Activated CD8-positive, alpha-beta memory T cell treated with anti-CD3 and anti-CD28 coated beads, Interleukin-2, amount 10 ng/mL, durations not matched to agents 7 days and 5 days (primary cell): ENCODE measurements around the gene CMTM1. TPM values are rescaled to one million over a fixed set of nuclear protein-coding genes. Genes with fewer than 3 reads are reported as not detected.
"Not testable (repeated sequence)": the region's sequence is repeated elsewhere in the genome, so short reads cannot be mapped to it uniquely, and the experiment has no call there.

Source experiments
- ATAC-seq: fragments of 150-1000 bp; cut with Tn5 transposase; one replicate; pipeline ENCODE4 v1.10.0; 2021; ENCODE audit warnings: moderate library complexity
- CTCF ChIA-PET: fragments of 350-600 bp; sonication (Branson Sonifier 250); formaldehyde crosslinking; loops from one replicate; lab custom pipeline; 2021; ENCODE audit warnings: antibody characterized with exemption; lab: Charles Lee
- DNase-seq: peaks from one replicate; pipeline ENCODE4 v3.0.0-alpha.2; 2020
- H3K27ac Mint-ChIP-seq: one replicate; pipeline ENCODE4 v1.8.0; 2021; ENCODE audit warnings: mild to moderate bottlenecking, mixed read lengths
- H3K27me3 Mint-ChIP-seq: one replicate; pipeline ENCODE4 v1.8.0; 2021; ENCODE audit warnings: mixed read lengths
- H3K36me3 Mint-ChIP-seq: one replicate; pipeline ENCODE4 v1.8.0; 2021; ENCODE audit warnings: mild to moderate bottlenecking, mixed read lengths
- H3K4me1 Mint-ChIP-seq: one replicate; pipeline ENCODE4 v1.8.0; 2021; ENCODE audit warnings: mixed read lengths
- H3K4me3 Mint-ChIP-seq: one replicate; pipeline ENCODE4 v1.8.0; 2021; ENCODE audit warnings: mild to moderate bottlenecking, moderate library complexity, mixed read lengths
- H3K9me3 Mint-ChIP-seq: one replicate; pipeline ENCODE4 v1.8.0; 2022; ENCODE audit warnings: low read depth, mixed read lengths
- total RNA-seq, 2 experiments: library from RNA; stranded (reverse); gene quantifications; one replicate each; pipeline ENCODE4 v1.2.3, GENCODE V29; 2021

CMTM1 gene
- total RNA-seq, 2 experiments from 2014 or later = 21.1 to 21.4 TPM

- DNase-seq = no peak
- CTCF ChIA-PET = interaction anchor here (1.0 to 1.8 kb wide), 2 partner anchors 38 to 154 kb away, joined by 5 to 6 read pairs; no protein-coding TSS in a partner anchor
- peak overlapping the region; percentile 24 for H3K4me3 Mint-ChIP-seq
- no peak for ATAC-seq
- peaks cover 66% of the 10 kb centered on the region for H3K36me3 Mint-ChIP-seq
- no peaks in the 10 kb centered on the region for H3K9me3 Mint-ChIP-seq
- H3K4me1 Mint-ChIP-seq = peaks cover 86% of the 10 kb centered on the region
- peak overlapping the region; percentile 52 for H3K27ac Mint-ChIP-seq
- no peaks in the 10 kb centered on the region for H3K27me3 Mint-ChIP-seq
These were observed 6.1 kb upstream of the CMTM1 start for GRCh38 chr16:66560107-66560506.

- Mint-ChIP-seq H3K27ac (peak overlapping the region; percentile 83), H3K36me3 (peaks cover 68% of the 10 kb centered on the region), H3K27me3 (no peaks in the 10 kb centered on the region), H3K4me1 (peaks cover 74% of the 10 kb centered on the region), H3K9me3 (no peaks in the 10 kb centered on the region), H3K4me3 (peak overlapping the region; percentile 17)
- CTCF ChIA-PET = interaction anchor here (0.6 to 4.9 kb wide), 16 partner anchors 8 to 179 kb away, joined by 3 to 59 read pairs (median 5); partner anchors contain the start of genes CKLF and CMTM2
- no peak for ATAC-seq
- DNase-seq = no peak
These were observed 4.7 kb upstream of the CMTM1 start for GRCh38 chr16:66561381-66562080.

GRCh38 chr16:66562409-66562808 is 3.8 kb upstream of the CMTM1 start:
- peak overlapping the region; percentile 75 for H3K27ac Mint-ChIP-seq
- H3K4me3 Mint-ChIP-seq = no peak overlapping the region
- no peak for DNase-seq
- H3K4me1 Mint-ChIP-seq = peaks cover 71% of the 10 kb centered on the region
- peaks cover 75% of the 10 kb centered on the region for H3K36me3 Mint-ChIP-seq
- CTCF ChIA-PET = interaction anchor here (0.6 to 4.9 kb wide), 21 partner anchors 9 to 268 kb away, joined by 3 to 59 read pairs (median 5); partner anchors contain the start of genes CKLF, CMTM2 and NAE1
- no peaks in the 10 kb centered on the region for H3K9me3 Mint-ChIP-seq
- no peaks in the 10 kb centered on the region for H3K27me3 Mint-ChIP-seq
- ATAC-seq = no peak

- H3K4me3 Mint-ChIP-seq = no peak overlapping the region
- ATAC-seq = no peak
- no peaks in the 10 kb centered on the region for H3K27me3 Mint-ChIP-seq
- H3K27ac Mint-ChIP-seq = peak overlapping the region; percentile 75
- peaks cover 68% of the 10 kb centered on the region for H3K4me1 Mint-ChIP-seq
- DNase-seq = no peak
- H3K36me3 Mint-ChIP-seq = peaks cover 77% of the 10 kb centered on the region
- CTCF ChIA-PET = interaction anchor here (0.7 to 4.9 kb wide), 18 partner anchors 8 to 305 kb away, joined by 3 to 59 read pairs (median 7); partner anchors contain the start of genes CKLF, CMTM2 and NAE1
- H3K9me3 Mint-ChIP-seq = no peaks in the 10 kb centered on the region
These were observed 3.3 kb upstream of the CMTM1 start for GRCh38 chr16:66562986-66563385.

- H3K9me3 Mint-ChIP-seq = no peaks in the 10 kb centered on the region
- peaks cover 61% of the 10 kb centered on the region for H3K4me1 Mint-ChIP-seq
- ATAC-seq (peak; percentile 75), DNase-seq (no peak)
- peaks cover 70% of the 10 kb centered on the region for H3K36me3 Mint-ChIP-seq
- H3K4me3 Mint-ChIP-seq = no peak overlapping the region
- CTCF ChIA-PET = interaction anchor here (0.6 to 4.9 kb wide), 17 partner anchors 9 to 304 kb away, joined by 3 to 59 read pairs (median 5); partner anchors contain the start of genes CKLF, CMTM2 and NAE1
- H3K27me3 Mint-ChIP-seq = no peaks in the 10 kb centered on the region
- H3K27ac Mint-ChIP-seq = peak overlapping the region; percentile 75
These were observed 2.5 kb upstream of the CMTM1 start for GRCh38 chr16:66563574-66564334.

GRCh38 chr16:66567270-66567669 is 1.0 kb downstream of the CMTM1 start:
- peaks cover 53% of the 10 kb centered on the region for H3K36me3 Mint-ChIP-seq
- CTCF ChIA-PET, H3K4me3 Mint-ChIP-seq, ATAC-seq, H3K9me3 Mint-ChIP-seq, DNase-seq, H3K27me3 Mint-ChIP-seq, H3K27ac Mint-ChIP-seq: not testable (repeated sequence)
- H3K4me1 Mint-ChIP-seq = peaks cover 37% of the 10 kb centered on the region

- Mint-ChIP-seq H3K27ac (no peak overlapping the region), H3K9me3 (no peaks in the 10 kb centered on the region), H3K4me1 (peaks cover 29% of the 10 kb centered on the region), H3K36me3 (peaks cover 46% of the 10 kb centered on the region), H3K4me3 (no peak overlapping the region), H3K27me3 (no peaks in the 10 kb centered on the region)
- no peak for ATAC-seq
- CTCF ChIA-PET = interaction anchor here (1.0 kb wide), 1 partner anchor 37 kb away, joined by 4 read pairs; the partner anchor contains the start of gene CMTM3
- DNase-seq = no peak
These were observed 2.1 kb downstream of the CMTM1 start for GRCh38 chr16:66568355-66568754.

GRCh38 chr16:66569131-66569530 is 2.9 kb downstream of the CMTM1 start:
- ATAC-seq = no peak
- Mint-ChIP-seq H3K27me3 (no peaks in the 10 kb centered on the region), H3K27ac (no peak overlapping the region), H3K36me3 (peaks cover 41% of the 10 kb centered on the region), H3K4me3 (no peak overlapping the region), H3K4me1 (peaks cover 24% of the 10 kb centered on the region), H3K9me3 (no peaks in the 10 kb centered on the region)
- CTCF ChIA-PET = interaction anchor here (1.0 to 2.1 kb wide), 4 partner anchors 10 to 36 kb away, joined by 4 to 11 read pairs (median 6); partner anchors contain the start of genes CMTM2 and CMTM3
- no peak for DNase-seq

- no peak for ATAC-seq
- Mint-ChIP-seq H3K27ac (no peak overlapping the region), H3K4me3 (no peak overlapping the region), H3K36me3 (peaks cover 41% of the 10 kb centered on the region), H3K9me3 (no peaks in the 10 kb centered on the region), H3K27me3 (no peaks in the 10 kb centered on the region), H3K4me1 (peaks cover 24% of the 10 kb centered on the region)
- CTCF ChIA-PET = interaction anchor here (0.7 to 2.1 kb wide), 5 partner anchors 9 to 61 kb away, joined by 3 to 11 read pairs (median 4); partner anchors contain the start of genes CKLF and CMTM2
- no peak for DNase-seq
These were observed 3.7 kb downstream of the CMTM1 start for GRCh38 chr16:66569827-66570405.

- Mint-ChIP-seq H3K36me3 (peaks cover 19% of the 10 kb centered on the region), H3K27ac (no peak overlapping the region), H3K4me1 (peaks cover 19% of the 10 kb centered on the region), H3K27me3 (peaks cover 5% of the 10 kb centered on the region), H3K4me3 (no peak overlapping the region), H3K9me3 (no peaks in the 10 kb centered on the region)
- ATAC-seq (no peak), DNase-seq (no peak)
- CTCF ChIA-PET = interaction anchor here (1.0 to 2.0 kb wide), 4 partner anchors 8 to 92 kb away, joined by 3 to 7 read pairs (median 4); no protein-coding TSS in a partner anchor
These were observed 6.1 kb downstream of the CMTM1 start for GRCh38 chr16:66572356-66572755.

- H3K27me3 Mint-ChIP-seq = peaks cover 22% of the 10 kb centered on the region
- CTCF ChIA-PET = interaction anchor here (0.9 to 2.5 kb wide), 4 partner anchors 10 to 30 kb away, joined by 3 to 11 read pairs (median 4); no protein-coding TSS in a partner anchor
- no peak overlapping the region for H3K27ac Mint-ChIP-seq
- H3K9me3 Mint-ChIP-seq = no peaks in the 10 kb centered on the region
- peaks cover 22% of the 10 kb centered on the region for H3K4me1 Mint-ChIP-seq
- DNase-seq (no peak), ATAC-seq (no peak)
- no peak overlapping the region for H3K4me3 Mint-ChIP-seq
- peaks cover 13% of the 10 kb centered on the region for H3K36me3 Mint-ChIP-seq
These were observed 7.8 kb downstream of the CMTM1 start for GRCh38 chr16:66574081-66574480.

GRCh38 chr16:66574531-66574930 is 8.3 kb downstream of the CMTM1 start:
- peaks cover 26% of the 10 kb centered on the region for H3K27me3 Mint-ChIP-seq
- CTCF ChIA-PET = interaction anchor here (0.8 to 2.5 kb wide), 3 partner anchors 12 to 33 kb away, joined by 3 to 11 read pairs (median 3); no protein-coding TSS in a partner anchor

More at GRCh38 chr16:66574531-66574930, 8.3 kb downstream of the CMTM1 start:
- Mint-ChIP-seq H3K27ac (no peak overlapping the region), H3K4me3 (no peak overlapping the region), H3K9me3 (no peaks in the 10 kb centered on the region), H3K4me1 (peaks cover 25% of the 10 kb centered on the region), H3K36me3 (peaks cover 13% of the 10 kb centered on the region)
- DNase-seq = no peak
- ATAC-seq = no peak
